Mesendoderm (in vitro differentiated cells): ENCODE results near the gene SCLY. TPM values are rescaled to one million over a fixed set of nuclear protein-coding genes. Genes with fewer than 3 reads are reported as not detected.

Source experiments
- DNase-seq: peaks from one replicate; pipeline ENCODE4 v3.0.0; 2013
- H2AK5ac ChIP-seq: 2 replicates; pipeline ENCODE4 v1.6.1; 2013; ENCODE audit warnings: low read length, inconsistent platforms
- H2BK120ac ChIP-seq: 2 replicates; pipeline ENCODE4 v1.6.1; 2013; ENCODE audit warnings: low read depth, mild to moderate bottlenecking, low read length, moderate library complexity, mixed read lengths
- H2BK15ac ChIP-seq: replicated peaks from 2 replicates; pipeline ENCODE4 v1.6.1; 2013; ENCODE audit warnings: low read depth, mild to moderate bottlenecking, moderate library complexity
- H2BK5ac ChIP-seq: 2 replicates; pipeline ENCODE4 v1.6.1; 2013; ENCODE audit warnings: low read length, inconsistent platforms
- H3K18ac ChIP-seq: 2 replicates; pipeline ENCODE4 v1.6.1; 2013; ENCODE audit warnings: mild to moderate bottlenecking, low read length, mixed read lengths
- H3K23ac ChIP-seq: one replicate; pipeline ENCODE4 v1.6.1; 2013; ENCODE audit warnings: low read length
- H3K27ac ChIP-seq: 2 replicates; pipeline ENCODE4 v1.5.1; 2013; ENCODE audit warnings: low read depth, mild to moderate bottlenecking, inconsistent platforms, low read length, moderate library complexity
- H3K27me3 ChIP-seq: 2 replicates; pipeline ENCODE4 v1.6.1; 2013; ENCODE audit warnings: low read length, control low read depth, mild to moderate bottlenecking, inconsistent platforms; ENCODE audit not compliant: insufficient read depth, poor library complexity
- H3K36me3 ChIP-seq: 2 replicates; pipeline ENCODE4 v1.6.1; 2013; ENCODE audit warnings: low read length, inconsistent platforms; ENCODE audit not compliant: control insufficient read depth, insufficient read depth
- H3K4ac ChIP-seq: one replicate; pipeline ENCODE4 v1.6.1; 2013; ENCODE audit warnings: low read depth, mild to moderate bottlenecking, low read length, moderate library complexity
- H3K4me1 ChIP-seq: 2 replicates; pipeline ENCODE4 v1.6.1; 2013; ENCODE audit warnings: low read depth, low read length, inconsistent platforms; ENCODE audit not compliant: control insufficient read depth
- H3K4me2 ChIP-seq: 2 replicates; pipeline ENCODE4 v1.6.1; 2013; ENCODE audit warnings: low read length
- H3K4me3 ChIP-seq: 2 replicates; pipeline ENCODE4 v1.5.1; 2013; ENCODE audit warnings: mild to moderate bottlenecking, low read length
- H3K56ac ChIP-seq: one replicate; pipeline ENCODE4 v1.6.1; 2013; ENCODE audit warnings: low read length
- H3K79me1 ChIP-seq: 2 replicates; pipeline ENCODE4 v1.6.1; 2013; ENCODE audit warnings: low read length, inconsistent platforms
- H3K79me2 ChIP-seq: 2 replicates; pipeline ENCODE4 v1.6.1; 2013; ENCODE audit warnings: mild to moderate bottlenecking, low read length; ENCODE audit not compliant: control insufficient read depth, insufficient read depth
- H3K9ac ChIP-seq: 2 replicates; pipeline ENCODE4 v1.6.1; 2013; ENCODE audit warnings: low read length, inconsistent platforms
- H4K5ac ChIP-seq: one replicate; pipeline ENCODE4 v1.6.1; 2013; ENCODE audit warnings: low read length
- H4K8ac ChIP-seq: one replicate; pipeline ENCODE4 v1.6.1; 2013; ENCODE audit warnings: low read depth, mild to moderate bottlenecking, control low read depth, low read length, moderate library complexity
- WGBS: extraction: QIAGEN DNeasy Blood & Tissue Kit; methylation state at CpG from one replicate; pipeline ENCODE4 v1.1.7; 2013; ENCODE audit warnings: low lambda C conversion rate, missing lambda C conversion rate; ENCODE audit not compliant: insufficient coverage; ENCODE audit errors: extremely low coverage; 5-methylcytosine and 5-hydroxymethylcytosine counted together
- polyA plus RNA-seq, 2 experiments: library from polyadenylated mRNA; stranded (reverse); fragments of 200-250 nt; gene quantifications; one replicate each; pipeline ENCODE4 v1.2.3, GENCODE V29; 2013

The SCLY gene, protein sequence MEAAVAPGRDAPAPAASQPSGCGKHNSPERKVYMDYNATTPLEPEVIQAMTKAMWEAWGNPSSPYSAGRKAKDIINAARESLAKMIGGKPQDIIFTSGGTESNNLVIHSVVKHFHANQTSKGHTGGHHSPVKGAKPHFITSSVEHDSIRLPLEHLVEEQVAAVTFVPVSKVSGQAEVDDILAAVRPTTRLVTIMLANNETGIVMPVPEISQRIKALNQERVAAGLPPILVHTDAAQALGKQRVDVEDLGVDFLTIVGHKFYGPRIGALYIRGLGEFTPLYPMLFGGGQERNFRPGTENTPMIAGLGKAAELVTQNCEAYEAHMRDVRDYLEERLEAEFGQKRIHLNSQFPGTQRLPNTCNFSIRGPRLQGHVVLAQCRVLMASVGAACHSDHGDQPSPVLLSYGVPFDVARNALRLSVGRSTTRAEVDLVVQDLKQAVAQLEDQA
- polyA plus RNA-seq (2013, experiment 1 of 2): 35.0 TPM
- polyA plus RNA-seq (2013, experiment 2 of 2): 35.4 TPM

DNA sequence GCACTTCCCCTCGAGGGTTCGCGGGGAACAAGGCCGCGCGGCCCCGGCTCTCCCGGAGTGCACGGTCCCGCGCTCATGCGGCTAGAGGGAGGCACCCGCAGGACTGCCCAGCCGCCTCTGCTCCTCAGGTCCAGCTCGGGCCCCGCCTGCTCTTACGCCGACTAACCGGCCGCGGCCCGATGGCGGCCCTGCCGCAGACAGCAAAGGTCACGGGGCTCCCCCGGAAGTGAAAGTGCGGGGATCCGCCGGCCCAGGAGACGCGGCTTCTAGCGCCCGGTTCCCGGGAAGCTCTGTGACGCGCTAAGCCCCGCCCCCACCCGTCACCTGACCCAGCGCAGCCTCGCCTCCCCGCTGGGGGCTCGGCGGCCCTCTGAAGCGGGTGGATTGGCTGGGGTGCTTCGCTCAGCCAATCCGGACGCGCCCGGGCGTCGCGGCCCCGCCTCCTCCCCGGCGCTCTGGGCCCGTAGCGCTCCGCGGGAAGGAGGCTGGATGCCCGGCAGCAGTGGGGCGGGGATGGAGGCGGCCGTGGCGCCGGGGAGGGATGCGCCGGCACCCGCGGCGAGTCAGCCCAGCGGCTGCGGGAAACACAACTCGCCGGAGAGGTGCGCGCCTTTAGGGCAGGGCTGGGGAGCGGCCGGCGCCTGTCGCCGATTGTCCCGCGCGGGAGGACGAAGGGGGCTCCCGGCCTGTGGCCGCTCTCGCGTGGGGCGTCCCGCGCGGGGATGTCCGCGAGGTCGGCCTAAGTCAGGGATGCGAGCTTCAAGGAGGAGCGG is at the start of gene SCLY:
SCLY (plus strand) TSS at position 460 of the 773 bp plus-strand sequence; CDS start at position 514, 54 bp downstream.
- H3K79me1 ChIP-seq: peaks cover 4% of the 10 kb centered on the region
- H3K4me3 ChIP-seq: peak within 1 kb of the TSS; percentile 94
- no peak within 1 kb of the TSS for H2BK15ac ChIP-seq
- H3K4me1 ChIP-seq: peaks cover 2% of the 10 kb centered on the region
- no peak within 1 kb of the TSS for H2BK5ac ChIP-seq
- WGBS: no CpG with 5 or more reads among the region's 98 CpGs
- peak within 1 kb of the TSS; percentile 92 for H3K4ac ChIP-seq
- no peaks in the 10 kb centered on the region for H3K27me3 ChIP-seq
- peak within 1 kb of the TSS; percentile 93 for H3K9ac ChIP-seq
- H2BK120ac ChIP-seq: no peak within 1 kb of the TSS
- H3K23ac ChIP-seq: peak within 1 kb of the TSS; percentile 97
- peak; percentile 98 for DNase-seq
- H2AK5ac ChIP-seq: no peak within 1 kb of the TSS
- peaks cover 5% of the 10 kb centered on the region for H3K79me2 ChIP-seq
- H3K36me3 ChIP-seq: no peaks in the 10 kb centered on the region
- H3K18ac ChIP-seq: peak within 1 kb of the TSS; percentile 94
- H4K8ac ChIP-seq: peak within 1 kb of the TSS; percentile 97
- H4K5ac ChIP-seq: no peak within 1 kb of the TSS
- peak within 1 kb of the TSS; percentile 72 for H3K4me2 ChIP-seq
- peak within 1 kb of the TSS; percentile 70 for H3K27ac ChIP-seq
- H3K56ac ChIP-seq: peak within 1 kb of the TSS; percentile 96

DNA sequence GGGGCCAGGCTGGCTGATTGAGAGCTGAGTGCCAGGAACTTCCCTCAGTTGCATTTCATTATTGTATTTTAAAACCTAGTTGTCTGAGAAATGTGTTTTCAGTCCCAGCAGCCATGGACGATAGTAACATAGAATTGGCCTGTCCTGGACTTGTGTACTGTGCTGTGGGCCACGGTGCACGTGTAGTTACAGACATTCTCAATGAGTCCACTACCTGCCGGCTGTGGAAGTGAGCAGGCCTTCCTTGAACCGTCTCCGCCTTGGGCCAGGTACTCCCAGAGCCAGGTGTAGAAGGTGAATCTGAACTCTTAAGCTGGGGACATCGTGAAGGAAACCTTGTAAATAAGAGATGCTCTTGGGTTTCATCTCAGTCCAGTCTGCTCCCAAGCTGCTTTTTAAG is 47.0 kb upstream of the SCLY start:
- no CpG with 5 or more reads among the region's 7 CpGs for WGBS
- DNase-seq: no peak
- H3K79me2 ChIP-seq: no peaks in the 10 kb centered on the region
- H3K79me1 ChIP-seq: peaks cover 4% of the 10 kb centered on the region
- H3K27me3 ChIP-seq: no peaks in the 10 kb centered on the region
- no peak overlapping the region for H4K8ac ChIP-seq
- H3K36me3 ChIP-seq: no peaks in the 10 kb centered on the region
- H2BK5ac ChIP-seq: no peak overlapping the region
- no peak overlapping the region for H3K56ac ChIP-seq
- no peaks in the 10 kb centered on the region for H3K4me1 ChIP-seq
- H3K23ac ChIP-seq: no peak overlapping the region
- H3K27ac ChIP-seq: no peak overlapping the region
- no peak overlapping the region for H3K18ac ChIP-seq
- H3K4me3 ChIP-seq: no peak overlapping the region
- no peak overlapping the region for H2BK15ac ChIP-seq
- no peak overlapping the region for H3K9ac ChIP-seq
- H2BK120ac ChIP-seq: no peak overlapping the region
- no peak overlapping the region for H3K4ac ChIP-seq
- no peak overlapping the region for H3K4me2 ChIP-seq
- H2AK5ac ChIP-seq: no peak overlapping the region
- no peak overlapping the region for H4K5ac ChIP-seq

DNA sequence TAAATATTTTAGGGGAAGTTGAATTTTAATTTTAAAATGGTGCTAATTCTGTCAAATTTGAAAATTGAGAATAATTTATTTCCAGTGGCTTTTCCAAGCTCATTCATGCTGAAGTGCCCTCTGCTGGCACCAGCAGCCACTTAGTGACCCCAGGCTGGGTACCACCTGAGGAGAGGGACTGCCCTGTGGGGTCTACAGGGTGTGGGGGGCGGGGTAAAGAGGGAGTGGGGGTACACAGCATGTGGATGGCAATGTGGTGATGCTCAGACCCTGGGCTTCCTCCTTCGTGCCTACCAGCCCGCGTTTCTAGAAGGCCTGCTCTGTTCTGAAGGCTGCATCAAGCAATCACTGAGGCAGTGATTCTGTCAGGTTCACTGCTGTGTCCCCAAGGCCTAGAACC is 45.1 kb upstream of the SCLY start:
- no peak overlapping the region for H2BK5ac ChIP-seq
- no peak overlapping the region for H3K56ac ChIP-seq
- no peaks in the 10 kb centered on the region for H3K27me3 ChIP-seq
- H3K4me2 ChIP-seq: no peak overlapping the region
- H4K8ac ChIP-seq: no peak overlapping the region
- no peak overlapping the region for H3K23ac ChIP-seq
- H3K36me3 ChIP-seq: no peaks in the 10 kb centered on the region
- no CpG with 5 or more reads among the region's 4 CpGs for WGBS
- no peak overlapping the region for H2BK15ac ChIP-seq
- H2AK5ac ChIP-seq: no peak overlapping the region
- peak; percentile 3 for DNase-seq
- no peaks in the 10 kb centered on the region for H3K4me1 ChIP-seq
- H3K4ac ChIP-seq: no peak overlapping the region
- H3K4me3 ChIP-seq: no peak overlapping the region
- H3K79me2 ChIP-seq: no peaks in the 10 kb centered on the region
- H3K18ac ChIP-seq: no peak overlapping the region
- H3K9ac ChIP-seq: no peak overlapping the region
- no peak overlapping the region for H2BK120ac ChIP-seq
- H4K5ac ChIP-seq: no peak overlapping the region
- no peak overlapping the region for H3K27ac ChIP-seq
- peaks cover 2% of the 10 kb centered on the region for H3K79me1 ChIP-seq

DNA sequence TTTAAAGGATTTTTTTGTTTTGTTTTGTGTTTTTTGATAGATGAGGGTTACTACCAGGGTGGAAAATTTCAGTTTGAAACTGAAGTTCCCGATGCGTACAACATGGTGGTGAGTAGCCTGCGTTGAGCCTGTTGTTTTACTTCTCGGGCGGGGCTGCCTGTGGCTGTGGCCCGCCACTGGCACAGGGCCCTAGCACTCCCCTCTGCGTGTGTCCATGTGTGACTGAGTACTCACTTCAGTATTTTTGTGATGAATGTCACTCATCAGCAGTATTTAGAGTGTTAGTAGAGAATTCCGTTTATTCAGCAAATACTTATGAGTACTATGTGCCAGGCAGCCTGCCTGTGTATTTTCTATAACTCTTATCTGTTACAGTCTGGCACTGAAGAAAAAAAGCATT is 44.3 kb upstream of the SCLY start:
- Histone ChIP-seq H3K23ac (no peak overlapping the region), H3K36me3 (no peaks in the 10 kb centered on the region), H2BK120ac (no peak overlapping the region), H2BK15ac (no peak overlapping the region), H3K4ac (no peak overlapping the region), H2BK5ac (no peak overlapping the region), H3K79me1 (peaks cover 2% of the 10 kb centered on the region), H3K18ac (no peak overlapping the region), H3K27me3 (no peaks in the 10 kb centered on the region), H3K79me2 (no peaks in the 10 kb centered on the region), H3K4me2 (no peak overlapping the region), H2AK5ac (no peak overlapping the region), H3K56ac (no peak overlapping the region), H4K8ac (no peak overlapping the region), H4K5ac (no peak overlapping the region), H3K4me1 (no peaks in the 10 kb centered on the region), H3K9ac (no peak overlapping the region), H3K4me3 (no peak overlapping the region), H3K27ac (no peak overlapping the region)
- no CpG with 5 or more reads among the region's 8 CpGs for WGBS
- no peak for DNase-seq

DNA sequence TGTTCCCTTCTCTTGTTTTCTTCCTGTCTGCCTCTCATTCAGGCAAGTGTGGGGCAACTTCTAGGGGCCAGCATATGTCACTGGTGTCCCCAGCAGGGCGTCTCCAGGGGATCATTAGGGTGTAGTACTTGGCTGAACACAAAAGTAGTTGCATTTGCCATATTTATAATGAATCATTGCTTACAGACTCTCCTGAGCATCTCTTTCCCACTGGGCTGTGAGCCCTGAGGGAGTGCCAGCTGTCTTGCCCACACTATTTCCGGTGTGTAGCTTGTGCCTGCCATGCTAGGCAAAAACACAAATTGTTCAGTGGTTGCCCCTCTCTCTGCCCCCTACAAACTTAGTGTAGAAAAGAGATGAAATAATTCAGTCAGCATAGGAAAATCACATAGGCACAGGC is 40.8 kb upstream of the SCLY start:
- no peak overlapping the region for H3K4ac ChIP-seq
- H4K8ac ChIP-seq: no peak overlapping the region
- no peaks in the 10 kb centered on the region for H3K4me1 ChIP-seq
- no peak overlapping the region for H2BK5ac ChIP-seq
- H3K27ac ChIP-seq: no peak overlapping the region
- no peak overlapping the region for H2BK15ac ChIP-seq
- no peak overlapping the region for H3K56ac ChIP-seq
- H3K23ac ChIP-seq: no peak overlapping the region
- H3K79me2 ChIP-seq: no peaks in the 10 kb centered on the region
- no CpG with 5 or more reads among the region's 2 CpGs for WGBS
- H3K9ac ChIP-seq: no peak overlapping the region
- H2AK5ac ChIP-seq: no peak overlapping the region
- H3K79me1 ChIP-seq: peaks cover 2% of the 10 kb centered on the region
- H3K27me3 ChIP-seq: no peaks in the 10 kb centered on the region
- no peak overlapping the region for H4K5ac ChIP-seq
- H2BK120ac ChIP-seq: no peak overlapping the region
- no peaks in the 10 kb centered on the region for H3K36me3 ChIP-seq
- H3K18ac ChIP-seq: no peak overlapping the region
- DNase-seq: no peak
- H3K4me3 ChIP-seq: no peak overlapping the region
- H3K4me2 ChIP-seq: no peak overlapping the region
